HepG2 (cell line): ENCODE measurements around the gene SLC25A45.

ENCODE experiments used
- CBX2 ChIP-seq, 2 experiments: fragments of 200-600 bp in 1 of 2; sonication (generic); formaldehyde crosslinking in 1 of 2; IDR thresholded peaks; 2 replicates each; pipeline versions ENCODE4 v1.7.0 to v1.8.1; 2018 to 2022; ENCODE audit warnings: low read depth in 2 of 2, low read length in 1 of 2, mild to moderate bottlenecking in 1 of 2, missing genetic modification reagents in 1 of 2
- CHD2 ChIP-seq: IDR thresholded peaks from 2 replicates; pipeline ENCODE4 v1.6.1; 2011; ENCODE audit warnings: low read depth, low read length, improper control_type of control experiment
- CTCF ChIP-seq: sonication (generic); formaldehyde crosslinking; IDR thresholded peaks from 2 replicates; pipeline ENCODE4 v1.5.0; 2020; ENCODE audit warnings: mild to moderate bottlenecking, missing genetic modification reagents, moderate library complexity
- E2F1 ChIP-seq: sonication (generic); formaldehyde crosslinking; IDR thresholded peaks from 2 replicates; pipeline ENCODE4 v1.5.0; 2020; ENCODE audit warnings: missing genetic modification reagents
- FOXA1 ChIP-seq, 2 experiments: fragments of 450-650 bp in 1 of 2; sonication (generic) in 1 of 2; formaldehyde crosslinking in 1 of 2; IDR thresholded peaks; 2 replicates each; pipeline versions ENCODE4 v1.4.0 to v1.6.1; 2016 to 2020; ENCODE audit warnings: missing genetic modification reagents in 1 of 2
- MAZ ChIP-seq, 2 experiments: sonication (generic) in 1 of 2; formaldehyde crosslinking in 1 of 2; IDR thresholded peaks; 2 replicates each; pipeline versions ENCODE4 v1.5.0 to v1.6.1; 2012 to 2020; ENCODE audit warnings: low read depth in 2 of 2, mild to moderate bottlenecking in 2 of 2, borderline replicate concordance in 1 of 2, improper control_type of control experiment in 1 of 2, low read length in 1 of 2, missing genetic modification reagents in 1 of 2, moderate library complexity in 1 of 2
- NR2F1 ChIP-seq, 2 experiments: fragments of 450-650 bp in 1 of 2; formaldehyde crosslinking in 1 of 2; IDR thresholded peaks; 2 replicates each; pipeline versions ENCODE4 v1.5.0 to v1.6.1; 2016 to 2020; ENCODE audit warnings: mild to moderate bottlenecking in 1 of 2, missing compliant biosample characterization in 1 of 2, missing genetic modification reagents in 1 of 2, moderate library complexity in 1 of 2
- ZBTB1 ChIP-seq: sonication (generic); formaldehyde crosslinking; IDR thresholded peaks from 2 replicates; pipeline ENCODE4 v1.4.0; 2020; ENCODE audit warnings: missing genetic modification reagents, borderline replicate concordance
- ZNF549 ChIP-seq: sonication (generic); formaldehyde crosslinking; IDR thresholded peaks from 2 replicates; pipeline ENCODE4 v1.5.0; 2020; ENCODE audit warnings: missing genetic modification reagents
- ZUFSP ChIP-seq: sonication (generic); formaldehyde crosslinking; IDR thresholded peaks from 2 replicates; pipeline ENCODE4 v1.9.0; 2021; ENCODE audit warnings: missing genetic modification reagents, mild to moderate bottlenecking, borderline replicate concordance

- TF ChIP-seq FOXA1 (IDR thresholded peaks at IDR 0.05): no peak
- no peak for TF ChIP-seq FOXA1 (CRISPR knock-in tag; IDR thresholded peaks at IDR 0.05)
- TF ChIP-seq MAZ (IDR thresholded peaks at IDR 0.05; ENCODE audit: borderline replicate concordance, low read depth, low read length): no peak
- TF ChIP-seq MAZ (CRISPR knock-in tag; IDR thresholded peaks at IDR 0.05; ENCODE audit: low read depth): no peak
- TF ChIP-seq ZBTB1 (CRISPR knock-in tag): no peak
- no peak for TF ChIP-seq ZNF549 (CRISPR knock-in tag)
- no peak for TF ChIP-seq E2F1 (CRISPR knock-in tag)
- no peak for TF ChIP-seq CBX2 (IDR thresholded peaks at IDR 0.05; ENCODE audit: low read depth, low read length)
- TF ChIP-seq CBX2 (CRISPR knock-in tag; IDR thresholded peaks at IDR 0.05; ENCODE audit: low read depth): no peak
- TF ChIP-seq NR2F1 (CRISPR knock-in tag; IDR thresholded peaks at IDR 0.05): no peak
- TF ChIP-seq ZUFSP: no peak
- TF ChIP-seq CTCF: no peak
- no peak for TF ChIP-seq CHD2
Observed at GRCh38 chr11:65417702-65418430, 35.4 kb upstream of the SLC25A45 start.
